ENCODE measurements around the gene TDRKH.
"Not testable (repeated sequence)": the region's sequence is repeated elsewhere in the genome, so short reads cannot be mapped to it uniquely, and the experiment has no call there.

DNA sequence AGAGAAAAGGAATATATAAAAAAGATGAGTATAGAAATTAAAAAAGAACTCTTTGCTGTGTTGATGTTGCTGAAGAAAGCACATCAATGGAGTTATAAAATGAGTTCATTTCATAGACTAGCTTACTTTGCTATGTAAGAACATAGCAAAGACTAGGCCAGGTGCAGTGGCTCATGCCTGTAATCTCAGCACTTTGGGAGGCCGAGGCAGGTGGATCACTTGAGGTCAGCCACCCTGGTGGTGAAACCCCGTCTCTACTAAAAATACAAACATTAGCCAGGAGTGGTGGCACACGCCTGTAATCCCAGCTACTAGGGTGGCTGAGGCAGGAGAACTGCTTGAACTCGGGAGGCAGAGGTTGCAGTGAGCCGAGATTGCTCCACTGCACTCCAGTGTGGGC, 8.3 kb downstream of the TDRKH start:
- TF ChIP-seq, protein P1, sequence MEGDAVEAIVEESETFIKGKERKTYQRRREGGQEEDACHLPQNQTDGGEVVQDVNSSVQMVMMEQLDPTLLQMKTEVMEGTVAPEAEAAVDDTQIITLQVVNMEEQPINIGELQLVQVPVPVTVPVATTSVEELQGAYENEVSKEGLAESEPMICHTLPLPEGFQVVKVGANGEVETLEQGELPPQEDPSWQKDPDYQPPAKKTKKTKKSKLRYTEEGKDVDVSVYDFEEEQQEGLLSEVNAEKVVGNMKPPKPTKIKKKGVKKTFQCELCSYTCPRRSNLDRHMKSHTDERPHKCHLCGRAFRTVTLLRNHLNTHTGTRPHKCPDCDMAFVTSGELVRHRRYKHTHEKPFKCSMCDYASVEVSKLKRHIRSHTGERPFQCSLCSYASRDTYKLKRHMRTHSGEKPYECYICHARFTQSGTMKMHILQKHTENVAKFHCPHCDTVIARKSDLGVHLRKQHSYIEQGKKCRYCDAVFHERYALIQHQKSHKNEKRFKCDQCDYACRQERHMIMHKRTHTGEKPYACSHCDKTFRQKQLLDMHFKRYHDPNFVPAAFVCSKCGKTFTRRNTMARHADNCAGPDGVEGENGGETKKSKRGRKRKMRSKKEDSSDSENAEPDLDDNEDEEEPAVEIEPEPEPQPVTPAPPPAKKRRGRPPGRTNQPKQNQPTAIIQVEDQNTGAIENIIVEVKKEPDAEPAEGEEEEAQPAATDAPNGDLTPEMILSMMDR (IDR thresholded peaks at IDR 0.05 in 2 of 3, conservative IDR thresholded peaks at IDR 0.05 in 1 of 3; ENCODE audit: borderline replicate concordance in 1 of 3, insufficient read depth in 1 of 3, low read depth in 2 of 3, low read length in 2 of 3), result not testable (repeated sequence)
- TF ChIP-seq POLR2A (IDR thresholded peaks at IDR 0.05; ENCODE audit: borderline replicate concordance, extremely low read depth, insufficient read depth, insufficient read length); CEBPB (IDR thresholded peaks at IDR 0.05; ENCODE audit: low read depth); POLR2AphosphoS5 (IDR thresholded peaks at IDR 0.05; ENCODE audit: low read depth, low read length); FOSL1 (IDR thresholded peaks at IDR 0.05; ENCODE audit: low read depth); EZH2 (IDR thresholded peaks at IDR 0.05); SRF (IDR thresholded peaks at IDR 0.05; ENCODE audit: low read depth); JUND (IDR thresholded peaks at IDR 0.05); EZH2phosphoT487 (IDR thresholded peaks at IDR 0.05; ENCODE audit: borderline replicate concordance); RAD21 (IDR thresholded peaks at IDR 0.05; ENCODE audit: low read depth); ZFX (IDR thresholded peaks at IDR 0.05): not testable (repeated sequence)
- TF ChIP-seq, protein P2, sequence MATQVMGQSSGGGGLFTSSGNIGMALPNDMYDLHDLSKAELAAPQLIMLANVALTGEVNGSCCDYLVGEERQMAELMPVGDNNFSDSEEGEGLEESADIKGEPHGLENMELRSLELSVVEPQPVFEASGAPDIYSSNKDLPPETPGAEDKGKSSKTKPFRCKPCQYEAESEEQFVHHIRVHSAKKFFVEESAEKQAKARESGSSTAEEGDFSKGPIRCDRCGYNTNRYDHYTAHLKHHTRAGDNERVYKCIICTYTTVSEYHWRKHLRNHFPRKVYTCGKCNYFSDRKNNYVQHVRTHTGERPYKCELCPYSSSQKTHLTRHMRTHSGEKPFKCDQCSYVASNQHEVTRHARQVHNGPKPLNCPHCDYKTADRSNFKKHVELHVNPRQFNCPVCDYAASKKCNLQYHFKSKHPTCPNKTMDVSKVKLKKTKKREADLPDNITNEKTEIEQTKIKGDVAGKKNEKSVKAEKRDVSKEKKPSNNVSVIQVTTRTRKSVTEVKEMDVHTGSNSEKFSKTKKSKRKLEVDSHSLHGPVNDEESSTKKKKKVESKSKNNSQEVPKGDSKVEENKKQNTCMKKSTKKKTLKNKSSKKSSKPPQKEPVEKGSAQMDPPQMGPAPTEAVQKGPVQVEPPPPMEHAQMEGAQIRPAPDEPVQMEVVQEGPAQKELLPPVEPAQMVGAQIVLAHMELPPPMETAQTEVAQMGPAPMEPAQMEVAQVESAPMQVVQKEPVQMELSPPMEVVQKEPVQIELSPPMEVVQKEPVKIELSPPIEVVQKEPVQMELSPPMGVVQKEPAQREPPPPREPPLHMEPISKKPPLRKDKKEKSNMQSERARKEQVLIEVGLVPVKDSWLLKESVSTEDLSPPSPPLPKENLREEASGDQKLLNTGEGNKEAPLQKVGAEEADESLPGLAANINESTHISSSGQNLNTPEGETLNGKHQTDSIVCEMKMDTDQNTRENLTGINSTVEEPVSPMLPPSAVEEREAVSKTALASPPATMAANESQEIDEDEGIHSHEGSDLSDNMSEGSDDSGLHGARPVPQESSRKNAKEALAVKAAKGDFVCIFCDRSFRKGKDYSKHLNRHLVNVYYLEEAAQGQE (IDR thresholded peaks at IDR 0.05; ENCODE audit: low read depth), result not testable (repeated sequence)
- TF ChIP-seq, protein P3, sequence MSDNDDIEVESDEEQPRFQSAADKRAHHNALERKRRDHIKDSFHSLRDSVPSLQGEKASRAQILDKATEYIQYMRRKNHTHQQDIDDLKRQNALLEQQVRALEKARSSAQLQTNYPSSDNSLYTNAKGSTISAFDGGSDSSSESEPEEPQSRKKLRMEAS (IDR thresholded peaks at IDR 0.05), result not testable (repeated sequence)
- TF ChIP-seq, protein P4, sequence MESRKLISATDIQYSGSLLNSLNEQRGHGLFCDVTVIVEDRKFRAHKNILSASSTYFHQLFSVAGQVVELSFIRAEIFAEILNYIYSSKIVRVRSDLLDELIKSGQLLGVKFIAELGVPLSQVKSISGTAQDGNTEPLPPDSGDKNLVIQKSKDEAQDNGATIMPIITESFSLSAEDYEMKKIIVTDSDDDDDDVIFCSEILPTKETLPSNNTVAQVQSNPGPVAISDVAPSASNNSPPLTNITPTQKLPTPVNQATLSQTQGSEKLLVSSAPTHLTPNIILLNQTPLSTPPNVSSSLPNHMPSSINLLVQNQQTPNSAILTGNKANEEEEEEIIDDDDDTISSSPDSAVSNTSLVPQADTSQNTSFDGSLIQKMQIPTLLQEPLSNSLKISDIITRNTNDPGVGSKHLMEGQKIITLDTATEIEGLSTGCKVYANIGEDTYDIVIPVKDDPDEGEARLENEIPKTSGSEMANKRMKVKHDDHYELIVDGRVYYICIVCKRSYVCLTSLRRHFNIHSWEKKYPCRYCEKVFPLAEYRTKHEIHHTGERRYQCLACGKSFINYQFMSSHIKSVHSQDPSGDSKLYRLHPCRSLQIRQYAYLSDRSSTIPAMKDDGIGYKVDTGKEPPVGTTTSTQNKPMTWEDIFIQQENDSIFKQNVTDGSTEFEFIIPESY (IDR thresholded peaks at IDR 0.05; ENCODE audit: extremely low read depth, insufficient replicate concordance, low read length), result not testable (repeated sequence)

Measured in HCT116 (cell line).